Body of pancreas (tissue), 4 donors: ENCODE results near the gene TWF2. TPM values are rescaled to one million over a fixed set of nuclear protein-coding genes. Genes with fewer than 3 reads are reported as not detected.

ENCODE experiments used
- ATAC-seq: fragments of 150-250 bp; one replicate; pipeline ENCODE4 v1.9.1; 2016
- DNase-seq, 4 donors: peaks; one replicate each; pipeline ENCODE4 v3.0.0-alpha.2; 2019
- H3K27ac ChIP-seq, 4 donors: fragments of 200-600 bp; sonication (generic); 1 replicate in 3 of 4; 2 replicates in 1 of 4; pipeline versions ENCODE4 v1.5.1 to v1.6.1; 2016 to 2019; ENCODE audit warnings: mild to moderate bottlenecking in 1 of 4, mixed read lengths in 1 of 4, moderate library complexity in 1 of 4
- H3K27me3 ChIP-seq, 2 donors: fragments of 200-600 bp; sonication (generic); one replicate each; pipeline ENCODE4 v1.6.0; 2016; ENCODE audit warnings: mild to moderate bottlenecking in 1 of 2
- H3K36me3 ChIP-seq, 2 donors: fragments of 200-600 bp; sonication (generic); replicated peaks in 1 of 2; 2 replicates each; pipeline ENCODE4 v1.5.1; 2016; ENCODE audit warnings: low read depth in 2 of 2; ENCODE audit not compliant: insufficient read depth in 1 of 2
- H3K4me1 ChIP-seq: fragments of 200-600 bp; sonication (generic); one replicate; pipeline ENCODE4 v1.6.0; 2016
- H3K4me3 ChIP-seq, 2 donors: fragments of 200-600 bp; sonication (generic); 1 replicate in 1 of 2; 2 replicates in 1 of 2; pipeline ENCODE4 v1.5.1; 2016 to 2019
- H3K9me3 ChIP-seq, 3 donors: fragments of 200-600 bp; sonication (generic); 1 replicate in 2 of 3; 2 replicates in 1 of 3; pipeline ENCODE4 v1.5.1; 2016
- POLR2A ChIP-seq, 3 donors: fragments of 450-650 bp; IDR thresholded peaks; one replicate each; pipeline ENCODE4 v1.6.1; 2016; ENCODE audit warnings: antibody characterized with exemption in 3 of 3, mild to moderate bottlenecking in 2 of 3
- WGBS, 2 donors: methylation state at CpG; one replicate each; pipeline ENCODE4 v1.1.5; 2017; 5-methylcytosine and 5-hydroxymethylcytosine counted together
- intact Hi-C: fragments of 100-400 bp; cut with DNase I; formaldehyde crosslinking; loops from one replicate; pipeline ENCODE4 v1.15.1; 2023
- total RNA-seq, 2 donors: library from RNA; depleted of rRNA; stranded (reverse); fragments of >200 nt; gene quantifications; one replicate each; pipeline ENCODE4 v1.1.0, GENCODE V29; 2016
- TF ChIP-seq, protein P1 (sequence below), 7 experiments: fragments of 450-650 bp in 4 of 7; fragments of 200-600 bp in 3 of 7; sonication (generic) in 3 of 7; IDR thresholded peaks; one replicate each; pipeline ENCODE4 v1.5.1; 2016 to 2019; ENCODE audit warnings: antibody characterized with exemption in 7 of 7

Gene TWF2
- total RNA-seq, 2 donors from 2014 or later, result 26.7 to 35.8 TPM

GRCh38 chr3:52196977-52197376 is 42.0 kb downstream of the TWF2 start:
- Histone ChIP-seq H3K27ac (peak overlapping the region in 2 of 4 donors; percentile 47 to 77), H3K4me1 (peaks cover 23% of the 10 kb centered on the region), H3K9me3 (no peaks in the 10 kb centered on the region), H3K4me3 (no peak overlapping the region), H3K36me3 (no peaks in the 10 kb centered on the region), H3K27me3 (no peaks in the 10 kb centered on the region)
- intact Hi-C loops, result no loop called here
- TF ChIP-seq, protein P1, sequence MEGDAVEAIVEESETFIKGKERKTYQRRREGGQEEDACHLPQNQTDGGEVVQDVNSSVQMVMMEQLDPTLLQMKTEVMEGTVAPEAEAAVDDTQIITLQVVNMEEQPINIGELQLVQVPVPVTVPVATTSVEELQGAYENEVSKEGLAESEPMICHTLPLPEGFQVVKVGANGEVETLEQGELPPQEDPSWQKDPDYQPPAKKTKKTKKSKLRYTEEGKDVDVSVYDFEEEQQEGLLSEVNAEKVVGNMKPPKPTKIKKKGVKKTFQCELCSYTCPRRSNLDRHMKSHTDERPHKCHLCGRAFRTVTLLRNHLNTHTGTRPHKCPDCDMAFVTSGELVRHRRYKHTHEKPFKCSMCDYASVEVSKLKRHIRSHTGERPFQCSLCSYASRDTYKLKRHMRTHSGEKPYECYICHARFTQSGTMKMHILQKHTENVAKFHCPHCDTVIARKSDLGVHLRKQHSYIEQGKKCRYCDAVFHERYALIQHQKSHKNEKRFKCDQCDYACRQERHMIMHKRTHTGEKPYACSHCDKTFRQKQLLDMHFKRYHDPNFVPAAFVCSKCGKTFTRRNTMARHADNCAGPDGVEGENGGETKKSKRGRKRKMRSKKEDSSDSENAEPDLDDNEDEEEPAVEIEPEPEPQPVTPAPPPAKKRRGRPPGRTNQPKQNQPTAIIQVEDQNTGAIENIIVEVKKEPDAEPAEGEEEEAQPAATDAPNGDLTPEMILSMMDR (IDR thresholded peaks at IDR 0.05), result no peak
- TF ChIP-seq POLR2A (IDR thresholded peaks at IDR 0.05), result no peak
- DNase-seq (peak in 1 of 4 donors; percentile 42), ATAC-seq (no peak)
- WGBS, 2 donors, result 53 to 74% methylated on average over 3 of the region's 3 CpGs

GRCh38 chr3:52195823-52196331 is 43.1 kb downstream of the TWF2 start:
- no peaks in the 10 kb centered on the region for H3K36me3 ChIP-seq
- H3K4me3 ChIP-seq, result no peak overlapping the region
- WGBS, 2 donors, result 72 to 84% methylated on average over 10 of the region's 10 CpGs
- intact Hi-C loops, result no loop called here
- no peaks in the 10 kb centered on the region for H3K9me3 ChIP-seq
- peaks cover 23% of the 10 kb centered on the region for H3K4me1 ChIP-seq
- ATAC-seq (no peak), DNase-seq (peak in 1 of 4 donors; percentile 49)
- H3K27ac ChIP-seq, result peak overlapping the region in 2 of 4 donors; percentile 14 to 38
- no peaks in the 10 kb centered on the region for H3K27me3 ChIP-seq
- TF ChIP-seq, protein P1 (IDR thresholded peaks at IDR 0.05), result no peak
- no peak for TF ChIP-seq POLR2A (IDR thresholded peaks at IDR 0.05)

DNA sequence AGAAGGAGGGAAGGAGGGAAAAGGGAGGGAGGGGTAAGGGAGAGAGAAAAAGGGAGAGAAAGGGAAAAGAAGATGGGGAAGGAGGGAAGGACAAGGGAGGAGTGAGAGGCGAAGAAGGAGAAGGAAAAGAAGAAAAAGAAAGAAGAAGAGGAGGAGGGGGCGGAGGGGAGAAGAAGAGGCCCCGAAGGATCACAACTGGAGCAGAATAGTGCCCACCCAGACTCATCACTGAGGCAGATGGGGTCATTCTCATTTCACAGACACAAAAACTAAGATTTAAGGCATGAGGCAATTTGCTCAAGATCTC is 43.7 kb downstream of the TWF2 start:
- H3K4me1 ChIP-seq, result peaks cover 27% of the 10 kb centered on the region
- no peak overlapping the region for H3K27ac ChIP-seq
- ATAC-seq (no peak), DNase-seq (no peak)
- H3K4me3 ChIP-seq, result no peak overlapping the region
- 82 to 89% methylated on average over 3 of the region's 3 CpGs for WGBS, 2 donors
- intact Hi-C loops, result no loop called here
- H3K36me3 ChIP-seq, result no peaks in the 10 kb centered on the region
- no peaks in the 10 kb centered on the region for H3K27me3 ChIP-seq
- no peaks in the 10 kb centered on the region for H3K9me3 ChIP-seq
- no peak for TF ChIP-seq POLR2A (IDR thresholded peaks at IDR 0.05)

- Histone ChIP-seq H3K9me3 (no peaks in the 10 kb centered on the region), H3K36me3 (no peaks in the 10 kb centered on the region), H3K4me1 (peaks cover 27% of the 10 kb centered on the region), H3K27ac (no peak overlapping the region), H3K4me3 (no peak overlapping the region), H3K27me3 (no peaks in the 10 kb centered on the region)
- TF ChIP-seq, protein P1 (IDR thresholded peaks at IDR 0.05), result no peak
- no peak for TF ChIP-seq POLR2A (IDR thresholded peaks at IDR 0.05)
- intact Hi-C loops, result no loop called here
- WGBS, 2 donors, result 71 to 83% methylated on average over 14 of the region's 14 CpGs
- no peak for ATAC-seq
- DNase-seq, result peak in 3 of 4 donors; percentile 36 to 52 (median 39)
Observed at GRCh38 chr3:52194485-52195290, 44.3 kb downstream of the TWF2 start.

GRCh38 chr3:52193065-52193464 is 45.9 kb downstream of the TWF2 start:
- TF ChIP-seq POLR2A (IDR thresholded peaks at IDR 0.05), result no peak
- TF ChIP-seq, protein P1 (IDR thresholded peaks at IDR 0.05), result no peak
- no peak for DNase-seq
- 74 to 77% methylated on average over 6 to 18 of the region's 18 CpGs for WGBS, 2 donors

More at GRCh38 chr3:52193065-52193464, 45.9 kb downstream of the TWF2 start:
- H3K9me3 ChIP-seq, result no peaks in the 10 kb centered on the region
- no peaks in the 10 kb centered on the region for H3K36me3 ChIP-seq
- intact Hi-C loops, result no loop called here
- no peak overlapping the region for H3K4me3 ChIP-seq
- no peak for ATAC-seq
- H3K27me3 ChIP-seq, result no peaks in the 10 kb centered on the region
- no peak overlapping the region for H3K27ac ChIP-seq
- H3K4me1 ChIP-seq, result peaks cover 25% of the 10 kb centered on the region
